Astrocyte of the spinal cord (primary cell): ENCODE measurements around the gene TBC1D9.

ENCODE experiments used
- DNase-seq: peaks from one replicate; pipeline ENCODE4 v3.0.0; 2011; ENCODE audit warnings: low read depth, low spot score
- H3K4me3 ChIP-seq: 2 replicates; pipeline ENCODE4 v1.5.1; 2011; ENCODE audit warnings: low read depth, mild to moderate bottlenecking, low read length, moderate library complexity
- in situ Hi-C: cut with HindIII; loops from 2 replicates; pipeline ENCODE4 v1.10.0; 2017; ENCODE audit warnings: low sequenced_read_pairs
- TF ChIP-seq, protein P1 (sequence below): IDR thresholded peaks from 2 replicates; pipeline ENCODE4 v1.5.1; 2012; ENCODE audit warnings: low read depth, mild to moderate bottlenecking, low read length, inconsistent platforms

The TBC1D9 gene

DNA sequence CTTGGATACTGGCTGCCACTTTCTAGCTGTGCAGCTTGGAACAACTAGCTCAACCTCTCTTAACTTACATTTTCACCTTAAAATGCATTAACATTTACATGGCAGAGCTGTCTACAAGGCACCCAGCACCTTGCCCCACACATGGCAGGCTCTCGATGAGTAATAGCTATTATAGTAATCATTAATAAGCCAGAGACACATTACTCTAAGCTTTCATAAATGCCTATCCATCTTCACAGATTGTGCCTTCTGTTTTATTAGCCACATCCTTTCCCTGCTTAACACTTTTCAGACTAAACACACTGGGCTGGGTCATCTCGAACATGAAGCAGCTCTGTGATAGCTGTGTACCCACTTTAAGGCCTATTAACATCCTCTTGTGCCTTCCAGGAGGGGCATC, 103.6 kb downstream of the TBC1D9 start:
- no peak for DNase-seq
- H3K4me3 ChIP-seq, result no peak overlapping the region
- in situ Hi-C loops, result no loop called here
- TF ChIP-seq, protein P1, sequence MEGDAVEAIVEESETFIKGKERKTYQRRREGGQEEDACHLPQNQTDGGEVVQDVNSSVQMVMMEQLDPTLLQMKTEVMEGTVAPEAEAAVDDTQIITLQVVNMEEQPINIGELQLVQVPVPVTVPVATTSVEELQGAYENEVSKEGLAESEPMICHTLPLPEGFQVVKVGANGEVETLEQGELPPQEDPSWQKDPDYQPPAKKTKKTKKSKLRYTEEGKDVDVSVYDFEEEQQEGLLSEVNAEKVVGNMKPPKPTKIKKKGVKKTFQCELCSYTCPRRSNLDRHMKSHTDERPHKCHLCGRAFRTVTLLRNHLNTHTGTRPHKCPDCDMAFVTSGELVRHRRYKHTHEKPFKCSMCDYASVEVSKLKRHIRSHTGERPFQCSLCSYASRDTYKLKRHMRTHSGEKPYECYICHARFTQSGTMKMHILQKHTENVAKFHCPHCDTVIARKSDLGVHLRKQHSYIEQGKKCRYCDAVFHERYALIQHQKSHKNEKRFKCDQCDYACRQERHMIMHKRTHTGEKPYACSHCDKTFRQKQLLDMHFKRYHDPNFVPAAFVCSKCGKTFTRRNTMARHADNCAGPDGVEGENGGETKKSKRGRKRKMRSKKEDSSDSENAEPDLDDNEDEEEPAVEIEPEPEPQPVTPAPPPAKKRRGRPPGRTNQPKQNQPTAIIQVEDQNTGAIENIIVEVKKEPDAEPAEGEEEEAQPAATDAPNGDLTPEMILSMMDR, result no peak

DNA sequence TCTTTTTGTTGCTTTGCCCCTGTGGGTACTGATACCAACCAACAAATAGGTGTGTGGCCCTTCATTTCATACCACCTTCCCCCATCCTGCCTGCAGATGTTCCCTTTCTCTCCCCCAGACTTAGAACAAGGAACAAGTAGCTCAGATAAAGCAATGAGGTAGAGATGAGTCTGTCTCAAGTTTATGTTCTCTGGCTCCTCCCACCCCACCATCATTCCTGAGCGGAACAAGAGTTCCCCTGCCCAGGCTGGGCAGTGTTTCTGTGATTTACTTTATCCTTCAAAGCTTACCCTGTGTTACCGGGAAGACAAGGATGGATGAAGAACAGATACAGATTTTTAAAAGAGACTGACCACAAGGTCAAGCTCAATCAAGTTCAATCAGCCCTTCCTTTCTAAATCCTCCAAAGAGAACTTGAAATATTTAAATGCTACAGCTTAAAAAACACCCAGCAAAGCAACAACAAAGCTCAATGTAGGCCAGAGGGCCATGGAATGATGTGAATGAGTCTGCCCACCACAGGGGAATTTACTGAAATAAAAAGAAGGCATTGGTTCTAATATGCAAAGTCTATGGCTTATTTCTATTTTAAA, 107.4 kb downstream of the TBC1D9 start:
- DNase-seq, result no peak
- in situ Hi-C loops, result no loop called here
- TF ChIP-seq, protein P1, result no peak
- no peak overlapping the region for H3K4me3 ChIP-seq

DNA sequence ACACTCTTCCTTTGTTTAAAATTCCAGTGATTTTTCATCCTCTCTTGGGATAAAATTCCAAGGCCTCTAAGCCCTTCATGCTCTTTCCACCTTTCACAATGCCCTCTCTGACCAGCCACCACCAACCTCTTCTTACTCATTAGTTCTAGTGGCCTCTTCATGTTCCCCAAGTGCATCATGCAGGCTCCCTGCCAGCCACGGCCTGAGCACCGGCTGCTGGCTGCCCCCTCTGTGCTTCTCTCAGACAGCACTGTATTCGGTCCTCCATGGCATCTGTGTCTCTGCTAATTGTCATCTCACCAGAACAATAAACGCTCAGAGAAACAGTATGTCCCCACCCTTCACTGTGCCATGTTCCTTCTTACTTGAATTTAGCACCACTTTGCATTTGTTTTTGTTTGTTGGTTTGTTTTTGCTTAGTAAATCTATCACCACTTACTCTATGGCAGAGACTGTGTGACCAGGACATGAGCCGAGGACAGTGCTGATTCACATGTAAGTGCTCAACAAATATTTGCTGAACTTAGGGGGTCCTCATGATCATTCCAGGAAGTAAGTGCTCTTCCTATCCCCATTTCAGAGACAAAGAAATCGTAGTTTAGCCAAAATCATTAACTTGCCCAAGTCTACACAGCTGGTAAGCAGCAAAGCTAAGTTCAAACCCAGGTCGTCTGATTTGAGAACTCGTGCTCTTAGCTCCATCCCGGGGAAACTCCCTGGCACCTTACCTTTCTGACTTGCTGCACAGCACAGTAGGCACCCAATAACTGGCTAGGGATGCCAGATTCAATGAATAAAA, 110.4 kb downstream of the TBC1D9 start:
- no peak overlapping the region for H3K4me3 ChIP-seq
- TF ChIP-seq, protein P1, result no peak
- in situ Hi-C loops, result no loop called here
- no peak for DNase-seq

DNA sequence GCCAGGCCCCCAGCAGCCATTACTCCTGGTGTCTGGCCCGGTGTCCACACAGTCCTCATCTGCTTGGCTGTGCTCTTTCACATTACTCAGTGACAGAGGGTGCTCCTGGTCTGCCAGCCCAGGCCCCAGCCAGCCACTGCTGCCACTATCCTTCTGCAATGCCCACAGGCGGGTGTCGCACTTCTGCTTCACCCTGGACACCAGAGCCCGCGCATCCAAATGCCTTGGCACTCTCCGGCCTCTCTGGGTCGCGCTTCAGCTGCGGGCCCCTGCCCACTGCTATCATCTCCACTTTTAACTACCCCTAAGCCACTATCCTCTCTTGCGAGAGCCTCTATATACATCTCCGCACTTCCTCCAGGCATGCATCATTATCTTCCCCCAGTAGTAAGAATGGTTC, 111.0 kb downstream of the TBC1D9 start:
- no peak overlapping the region for H3K4me3 ChIP-seq

DNA sequence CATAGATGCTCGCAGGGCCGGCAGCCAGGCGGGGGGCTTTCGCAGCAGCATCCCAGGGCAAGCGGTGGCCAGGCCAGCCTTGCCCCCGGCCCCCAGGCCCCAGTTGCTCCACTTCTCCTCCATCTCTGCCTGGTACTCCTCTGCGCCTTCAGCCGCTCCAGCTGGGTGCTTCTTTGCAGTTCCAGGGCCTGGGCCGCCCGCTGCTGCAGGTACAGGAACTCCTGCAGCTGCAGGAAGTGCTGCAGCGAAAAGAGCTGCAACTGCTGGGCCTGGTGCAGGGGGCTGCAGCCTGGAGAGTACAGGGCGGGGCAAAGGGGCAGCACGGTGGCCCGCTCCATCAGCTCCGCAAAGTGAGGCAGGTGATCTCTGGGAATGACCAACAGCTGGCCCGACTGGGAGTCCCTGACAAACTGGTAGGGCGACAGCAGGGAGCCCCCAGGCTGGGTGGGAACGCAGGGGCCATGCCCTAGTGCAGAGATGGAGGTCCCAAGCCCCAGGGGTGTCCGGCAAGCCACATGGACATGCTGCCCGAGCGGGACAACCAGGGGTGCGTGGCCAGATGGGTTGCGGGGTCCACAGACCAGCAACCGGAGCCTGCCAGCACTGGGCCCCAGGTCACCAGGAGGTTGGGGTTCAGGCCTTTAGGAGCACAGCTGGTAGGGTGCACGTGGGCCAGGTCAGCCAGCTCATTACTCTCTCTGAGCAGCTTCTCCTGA, 111.6 kb downstream of the TBC1D9 start:
- DNase-seq, result no peak
- TF ChIP-seq, protein P1, result no peak
- no peak overlapping the region for H3K4me3 ChIP-seq
- in situ Hi-C loops, result no loop called here

More for the DNA sequence above, 111.0 kb downstream of the TBC1D9 start:
- TF ChIP-seq, protein P1, result no peak
- no peak for DNase-seq
- in situ Hi-C loops, result no loop called here

DNA sequence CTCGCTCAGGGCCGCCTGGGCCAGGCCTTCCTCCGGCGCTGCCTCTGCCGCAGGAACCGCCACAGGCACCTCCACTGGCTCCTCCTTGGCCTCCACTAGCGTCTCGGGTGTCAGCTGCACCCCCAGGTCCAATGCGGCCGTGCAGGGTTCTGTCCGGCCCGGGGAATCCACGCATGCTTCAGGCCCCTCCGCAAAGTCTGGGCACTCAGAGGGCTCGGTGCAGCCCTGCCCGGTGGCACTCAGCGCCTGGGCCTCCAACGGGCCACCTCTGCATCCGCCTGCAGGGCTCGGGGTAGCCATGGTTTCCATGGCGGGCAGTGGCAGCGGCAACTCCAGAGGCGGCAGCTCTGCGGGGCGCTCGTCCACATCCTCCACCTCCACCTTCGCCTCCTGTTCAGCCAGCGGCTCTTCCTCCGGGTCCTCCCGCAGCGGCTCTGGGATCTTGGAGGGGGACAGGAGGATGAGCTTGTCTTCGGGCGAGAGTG, 112.6 kb downstream of the TBC1D9 start:
- in situ Hi-C loops, result no loop called here
- H3K4me3 ChIP-seq, result no peak overlapping the region
- TF ChIP-seq, protein P1, result no peak
- no peak for DNase-seq
